ENCODE data around the gene FCAMR. TPM values are rescaled to one million over a fixed set of nuclear protein-coding genes. Genes with fewer than 3 reads are reported as not detected.

FCAMR gene
- total and polyA plus RNA-seq, 2 experiments from 2014 or later: not detected

- TF ChIP-seq ZNF462 (CRISPR knock-in tag; IDR thresholded peaks at IDR 0.05) (no peak), EZH2phosphoT487 (IDR thresholded peaks at IDR 0.05; ENCODE audit: unreplicated experiment) (no peak), ZNF114 (CRISPR knock-in tag; IDR thresholded peaks at IDR 0.05) (no peak), ZNF331 (CRISPR knock-in tag; IDR thresholded peaks at IDR 0.05; ENCODE audit: low read depth) (no peak), NANOG (IDR thresholded peaks at IDR 0.05; ENCODE audit: borderline replicate concordance) (no peak), EZH2 (IDR thresholded peaks at IDR 0.05; ENCODE audit: low read depth, unreplicated experiment) (no peak), STAT1 (IDR thresholded peaks at IDR 0.05; ENCODE audit: unreplicated experiment) (no peak)
- TF ChIP-seq, protein P1, sequence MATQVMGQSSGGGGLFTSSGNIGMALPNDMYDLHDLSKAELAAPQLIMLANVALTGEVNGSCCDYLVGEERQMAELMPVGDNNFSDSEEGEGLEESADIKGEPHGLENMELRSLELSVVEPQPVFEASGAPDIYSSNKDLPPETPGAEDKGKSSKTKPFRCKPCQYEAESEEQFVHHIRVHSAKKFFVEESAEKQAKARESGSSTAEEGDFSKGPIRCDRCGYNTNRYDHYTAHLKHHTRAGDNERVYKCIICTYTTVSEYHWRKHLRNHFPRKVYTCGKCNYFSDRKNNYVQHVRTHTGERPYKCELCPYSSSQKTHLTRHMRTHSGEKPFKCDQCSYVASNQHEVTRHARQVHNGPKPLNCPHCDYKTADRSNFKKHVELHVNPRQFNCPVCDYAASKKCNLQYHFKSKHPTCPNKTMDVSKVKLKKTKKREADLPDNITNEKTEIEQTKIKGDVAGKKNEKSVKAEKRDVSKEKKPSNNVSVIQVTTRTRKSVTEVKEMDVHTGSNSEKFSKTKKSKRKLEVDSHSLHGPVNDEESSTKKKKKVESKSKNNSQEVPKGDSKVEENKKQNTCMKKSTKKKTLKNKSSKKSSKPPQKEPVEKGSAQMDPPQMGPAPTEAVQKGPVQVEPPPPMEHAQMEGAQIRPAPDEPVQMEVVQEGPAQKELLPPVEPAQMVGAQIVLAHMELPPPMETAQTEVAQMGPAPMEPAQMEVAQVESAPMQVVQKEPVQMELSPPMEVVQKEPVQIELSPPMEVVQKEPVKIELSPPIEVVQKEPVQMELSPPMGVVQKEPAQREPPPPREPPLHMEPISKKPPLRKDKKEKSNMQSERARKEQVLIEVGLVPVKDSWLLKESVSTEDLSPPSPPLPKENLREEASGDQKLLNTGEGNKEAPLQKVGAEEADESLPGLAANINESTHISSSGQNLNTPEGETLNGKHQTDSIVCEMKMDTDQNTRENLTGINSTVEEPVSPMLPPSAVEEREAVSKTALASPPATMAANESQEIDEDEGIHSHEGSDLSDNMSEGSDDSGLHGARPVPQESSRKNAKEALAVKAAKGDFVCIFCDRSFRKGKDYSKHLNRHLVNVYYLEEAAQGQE (IDR thresholded peaks at IDR 0.05; ENCODE audit: unreplicated experiment): no peak
- TF ChIP-seq, protein P2, sequence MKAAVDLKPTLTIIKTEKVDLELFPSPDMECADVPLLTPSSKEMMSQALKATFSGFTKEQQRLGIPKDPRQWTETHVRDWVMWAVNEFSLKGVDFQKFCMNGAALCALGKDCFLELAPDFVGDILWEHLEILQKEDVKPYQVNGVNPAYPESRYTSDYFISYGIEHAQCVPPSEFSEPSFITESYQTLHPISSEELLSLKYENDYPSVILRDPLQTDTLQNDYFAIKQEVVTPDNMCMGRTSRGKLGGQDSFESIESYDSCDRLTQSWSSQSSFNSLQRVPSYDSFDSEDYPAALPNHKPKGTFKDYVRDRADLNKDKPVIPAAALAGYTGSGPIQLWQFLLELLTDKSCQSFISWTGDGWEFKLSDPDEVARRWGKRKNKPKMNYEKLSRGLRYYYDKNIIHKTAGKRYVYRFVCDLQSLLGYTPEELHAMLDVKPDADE (IDR thresholded peaks at IDR 0.05): no peak
Measured at GRCh38 chr1:206937425-206937824, 32.8 kb downstream of the FCAMR start (continued).

Measured in GM23338 (cell line).